HG02870 (cell line): Measurements from ENCODE around the gene HSD17B3.
"Not testable (repeated sequence)": the region's sequence is repeated elsewhere in the genome, so short reads cannot be mapped to it uniquely, and the experiment has no call there.

Experiments
- ATAC-seq: cut with Tn5 transposase; IDR thresholded peaks from one replicate; pipeline ENCODE4 v1.9.1; 2021; ENCODE audit warnings: mild to moderate bottlenecking, moderate library complexity; ENCODE audit not compliant: unreplicated experiment

HSD17B3 gene

GRCh38 chr9:96236854-96237550 is 65.0 kb downstream of the HSD17B3 start:
- ATAC-seq, result no peak

- ATAC-seq, result not testable (repeated sequence)
Observed at GRCh38 chr9:96236337-96236736, 65.6 kb downstream of the HSD17B3 start.

- ATAC-seq, result no peak
Observed at GRCh38 chr9:96232539-96233241, 69.3 kb downstream of the HSD17B3 start.

- ATAC-seq, result no peak
Observed at GRCh38 chr9:96232164-96232538, 69.8 kb downstream of the HSD17B3 start.

- no peak for ATAC-seq
Observed at GRCh38 chr9:96230002-96230401, 72.0 kb downstream of the HSD17B3 start.

GRCh38 chr9:96222132-96222531 is 79.8 kb downstream of the HSD17B3 start:
- no peak for ATAC-seq

- ATAC-seq, result no peak
Observed at GRCh38 chr9:96219900-96220257, 82.1 kb downstream of the HSD17B3 start.

- ATAC-seq, result no peak
Observed at GRCh38 chr9:96219026-96219899, 82.7 kb downstream of the HSD17B3 start.

- no peak for ATAC-seq
Observed at GRCh38 chr9:96217754-96218693, 84.0 kb downstream of the HSD17B3 start.

- no peak for ATAC-seq
Observed at GRCh38 chr9:96217294-96217707, 84.7 kb downstream of the HSD17B3 start.

- ATAC-seq, result no peak
Observed at GRCh38 chr9:96216583-96216982, 85.4 kb downstream of the HSD17B3 start.

- ATAC-seq, result no peak
Observed at GRCh38 chr9:96215841-96216240, 86.1 kb downstream of the HSD17B3 start.

GRCh38 chr9:96214635-96215034 is 87.3 kb downstream of the HSD17B3 start:
- no peak for ATAC-seq

GRCh38 chr9:96209407-96210271 is 92.3 kb downstream of the HSD17B3 start:
- ATAC-seq, result no peak

GRCh38 chr9:96206156-96206751 is 95.7 kb downstream of the HSD17B3 start:
- ATAC-seq, result no peak

- no peak for ATAC-seq
Observed at GRCh38 chr9:96204853-96205252, 97.1 kb downstream of the HSD17B3 start.

- ATAC-seq, result no peak
Observed at GRCh38 chr9:96203867-96204501, 98.0 kb downstream of the HSD17B3 start.

- no peak for ATAC-seq
Observed at GRCh38 chr9:96202971-96203780, 98.8 kb downstream of the HSD17B3 start.
